OCI-LY1 (cell line): ENCODE data around the gene CELF3.

ENCODE experiments used
- H2AFZ ChIP-seq: fragments of 200-600 bp; sonication (generic), shearing (Covaris generic); 2 replicates; pipeline ENCODE4 v1.6.0; 2014; ENCODE audit warnings: antibody characterized with exemption, mild to moderate bottlenecking, low read length
- H3F3A ChIP-seq: fragments of 200-600 bp; sonication (generic), shearing (Covaris generic); 2 replicates; pipeline ENCODE4 v1.6.0; 2014; ENCODE audit warnings: mild to moderate bottlenecking, antibody characterized with exemption, low read length, moderate library complexity; ENCODE audit not compliant: insufficient read depth
- H3K27ac ChIP-seq: fragments of 200-600 bp; sonication (generic); 2 replicates; pipeline ENCODE4 v1.5.1; 2014; ENCODE audit warnings: low read length, mixed run types, mild to moderate bottlenecking, low read depth; ENCODE audit not compliant: poor library complexity, severe bottlenecking
- H3K27me3 ChIP-seq: fragments of 200-600 bp; sonication (generic); 2 replicates; pipeline ENCODE4 v1.6.0; 2014; ENCODE audit warnings: antibody characterized with exemption, mild to moderate bottlenecking, low read length, moderate library complexity; ENCODE audit not compliant: insufficient read depth
- H3K36me3 ChIP-seq: fragments of 200-600 bp; sonication (generic); 2 replicates; pipeline ENCODE4 v1.6.1; 2014; ENCODE audit warnings: mild to moderate bottlenecking, antibody characterized with exemption, low read length, moderate library complexity, mixed read lengths; ENCODE audit not compliant: insufficient read depth
- H3K4me1 ChIP-seq: fragments of 200-600 bp; sonication (generic); 2 replicates; pipeline ENCODE4 v1.5.1; 2014; ENCODE audit warnings: mild to moderate bottlenecking, low read length, moderate library complexity; ENCODE audit not compliant: insufficient read depth, severe bottlenecking
- H3K4me2 ChIP-seq: fragments of 200-600 bp; sonication (generic), shearing (Covaris generic); 2 replicates; pipeline ENCODE4 v1.6.1; 2014; ENCODE audit warnings: low read length
- H3K4me3 ChIP-seq: fragments of 200-600 bp; sonication (generic); 2 replicates; pipeline ENCODE4 v1.5.1; 2014; ENCODE audit warnings: low read length, low read depth, mild to moderate bottlenecking, mixed read lengths; ENCODE audit not compliant: poor library complexity, severe bottlenecking
- H3K79me2 ChIP-seq: fragments of 200-600 bp; shearing (Covaris generic); 2 replicates; pipeline ENCODE4 v1.6.1; 2016; ENCODE audit warnings: mixed run types, low read length, mixed read lengths; ENCODE audit not compliant: insufficient read depth
- H3K9ac ChIP-seq: fragments of 200-600 bp; sonication (generic), shearing (Covaris generic); 2 replicates; pipeline ENCODE4 v1.6.1; 2014; ENCODE audit warnings: mild to moderate bottlenecking, low read length, mixed read lengths
- H3K9me2 ChIP-seq: fragments of 200-600 bp; sonication (generic), shearing (Covaris generic); 2 replicates; pipeline ENCODE4 v1.6.1; 2014; ENCODE audit warnings: low read depth, mild to moderate bottlenecking, low read length, mixed read lengths
- H3K9me3 ChIP-seq: fragments of 200-600 bp; shearing (Covaris generic); 2 replicates; pipeline ENCODE4 v1.6.1; 2014; ENCODE audit warnings: low read length, mixed read lengths
- H4K20me1 ChIP-seq: fragments of 200-600 bp; sonication (generic), shearing (Covaris generic); 2 replicates; pipeline ENCODE4 v1.6.0; 2016; ENCODE audit warnings: mild to moderate bottlenecking, low read length; ENCODE audit not compliant: insufficient read depth
- CTCF ChIP-seq: fragments of 200-600 bp; sonication (generic), shearing (Covaris generic); IDR thresholded peaks from 2 replicates; pipeline ENCODE4 v1.5.1; 2017; ENCODE audit warnings: mild to moderate bottlenecking, antibody characterized with exemption, low read length, moderate library complexity, mixed read lengths
- EZH2 ChIP-seq: fragments of 200-600 bp; sonication (generic), shearing (Covaris generic); IDR thresholded peaks from 2 replicates; pipeline ENCODE4 v1.8.0; 2017; ENCODE audit warnings: borderline replicate concordance, mixed run types, mild to moderate bottlenecking, antibody characterized with exemption, low read length, moderate library complexity, mixed read lengths

CELF3 gene

GRCh38 chr1:151741516-151741915 lies 24.9 kb upstream of the CELF3 start:
- Histone ChIP-seq H3K4me1 (no peaks in the 10 kb centered on the region), H3K4me2 (no peak overlapping the region), H3K4me3 (no peak overlapping the region), H2AFZ (no peak overlapping the region), H3K9ac (no peak overlapping the region), H3K27me3 (no peaks in the 10 kb centered on the region; the same call in 1 of the 2 replicates), H3K9me3 (peaks cover 12% of the 10 kb centered on the region), H3K9me2 (no peaks in the 10 kb centered on the region), H4K20me1 (no peaks in the 10 kb centered on the region), H3F3A (no peaks in the 10 kb centered on the region), H3K79me2 (no peaks in the 10 kb centered on the region), H3K36me3 (peaks cover 8% of the 10 kb centered on the region; the same call in 1 of the 2 replicates), H3K27ac (no peak overlapping the region)
- TF ChIP-seq CTCF (no peak), EZH2 (no peak)

- Histone ChIP-seq H3K4me2 (no peak overlapping the region), H4K20me1 (no peaks in the 10 kb centered on the region), H3K27me3 (no peaks in the 10 kb centered on the region; the same call in 1 of the 2 replicates), H2AFZ (no peak overlapping the region), H3K36me3 (peaks cover 8% of the 10 kb centered on the region; the same call in 1 of the 2 replicates), H3K27ac (no peak overlapping the region), H3K4me3 (no peak overlapping the region), H3K9me2 (no peaks in the 10 kb centered on the region), H3K9me3 (peaks cover 12% of the 10 kb centered on the region), H3K4me1 (no peaks in the 10 kb centered on the region), H3K9ac (no peak overlapping the region), H3F3A (no peaks in the 10 kb centered on the region), H3K79me2 (no peaks in the 10 kb centered on the region)
- TF ChIP-seq EZH2, result no peak
- no peak for TF ChIP-seq CTCF
Measured at GRCh38 chr1:151739590-151740355, 23.2 kb upstream of the CELF3 start.

- Histone ChIP-seq H3K79me2 (no peaks in the 10 kb centered on the region), H3K9me3 (peaks cover 12% of the 10 kb centered on the region), H3K27me3 (no peaks in the 10 kb centered on the region; the same call in 1 of the 2 replicates), H3K36me3 (peaks cover 8% of the 10 kb centered on the region; the same call in 1 of the 2 replicates), H3K9me2 (no peaks in the 10 kb centered on the region), H4K20me1 (no peaks in the 10 kb centered on the region), H3K4me3 (no peak overlapping the region), H3K4me1 (no peaks in the 10 kb centered on the region), H3K27ac (no peak overlapping the region), H3F3A (no peaks in the 10 kb centered on the region), H3K9ac (no peak overlapping the region), H3K4me2 (no peak overlapping the region), H2AFZ (no peak overlapping the region)
- TF ChIP-seq EZH2, result no peak
- TF ChIP-seq CTCF, result no peak
Measured at GRCh38 chr1:151737479-151737878, 20.9 kb upstream of the CELF3 start.
